Fibroblast of the aortic adventitia (primary cell): Measurements from ENCODE around the gene MYBPHL. TPM values are rescaled to one million over a fixed set of nuclear protein-coding genes. Genes with fewer than 3 reads are reported as not detected.

ENCODE experiments used
- DNase-seq: peaks from one replicate; pipeline ENCODE4 v3.0.0-alpha.2; 2010; ENCODE audit warnings: low read depth
- H3K4me3 ChIP-seq: 2 replicates; pipeline ENCODE4 v1.5.1; 2011; ENCODE audit warnings: low read depth, mild to moderate bottlenecking, control low read depth, low read length, moderate library complexity
- total RNA-seq: library from RNA; depleted of rRNA; stranded (reverse); fragments of >200 nt; gene quantifications from 2 replicates; pipeline ENCODE4 v1.2.3, GENCODE V29; 2012; ENCODE audit warnings: low replicate concordance
- TF ChIP-seq, protein P1 (sequence below): IDR thresholded peaks from 2 replicates; pipeline ENCODE4 v1.5.1; 2011; ENCODE audit warnings: mild to moderate bottlenecking, low read length, control low read depth, inconsistent platforms; ENCODE audit not compliant: insufficient read depth

The MYBPHL gene
- total RNA-seq, 1 donor: not detected

DNA sequence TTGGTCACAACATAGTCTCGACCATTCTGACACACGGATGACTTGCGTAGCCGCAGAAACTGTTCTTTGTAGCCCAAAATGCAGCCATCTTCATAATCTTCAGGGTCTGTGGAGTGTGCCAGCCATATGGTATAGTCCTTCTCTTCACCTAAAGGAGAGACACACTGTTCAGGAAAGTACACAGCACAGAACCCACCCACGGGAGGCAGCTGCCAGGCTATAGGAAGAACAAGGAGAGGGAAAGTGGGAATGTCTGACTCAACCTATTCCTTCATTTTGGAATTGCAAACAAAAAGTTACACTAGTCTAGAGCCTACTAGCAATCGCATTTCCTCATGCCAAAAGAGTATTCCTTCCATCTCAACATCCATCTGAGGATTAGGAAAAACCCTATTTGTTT lies 16.2 kb upstream of the MYBPHL start:
- DNase-seq: no peak
- no peak overlapping the region for H3K4me3 ChIP-seq
- TF ChIP-seq, protein P1, sequence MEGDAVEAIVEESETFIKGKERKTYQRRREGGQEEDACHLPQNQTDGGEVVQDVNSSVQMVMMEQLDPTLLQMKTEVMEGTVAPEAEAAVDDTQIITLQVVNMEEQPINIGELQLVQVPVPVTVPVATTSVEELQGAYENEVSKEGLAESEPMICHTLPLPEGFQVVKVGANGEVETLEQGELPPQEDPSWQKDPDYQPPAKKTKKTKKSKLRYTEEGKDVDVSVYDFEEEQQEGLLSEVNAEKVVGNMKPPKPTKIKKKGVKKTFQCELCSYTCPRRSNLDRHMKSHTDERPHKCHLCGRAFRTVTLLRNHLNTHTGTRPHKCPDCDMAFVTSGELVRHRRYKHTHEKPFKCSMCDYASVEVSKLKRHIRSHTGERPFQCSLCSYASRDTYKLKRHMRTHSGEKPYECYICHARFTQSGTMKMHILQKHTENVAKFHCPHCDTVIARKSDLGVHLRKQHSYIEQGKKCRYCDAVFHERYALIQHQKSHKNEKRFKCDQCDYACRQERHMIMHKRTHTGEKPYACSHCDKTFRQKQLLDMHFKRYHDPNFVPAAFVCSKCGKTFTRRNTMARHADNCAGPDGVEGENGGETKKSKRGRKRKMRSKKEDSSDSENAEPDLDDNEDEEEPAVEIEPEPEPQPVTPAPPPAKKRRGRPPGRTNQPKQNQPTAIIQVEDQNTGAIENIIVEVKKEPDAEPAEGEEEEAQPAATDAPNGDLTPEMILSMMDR: no peak

DNA sequence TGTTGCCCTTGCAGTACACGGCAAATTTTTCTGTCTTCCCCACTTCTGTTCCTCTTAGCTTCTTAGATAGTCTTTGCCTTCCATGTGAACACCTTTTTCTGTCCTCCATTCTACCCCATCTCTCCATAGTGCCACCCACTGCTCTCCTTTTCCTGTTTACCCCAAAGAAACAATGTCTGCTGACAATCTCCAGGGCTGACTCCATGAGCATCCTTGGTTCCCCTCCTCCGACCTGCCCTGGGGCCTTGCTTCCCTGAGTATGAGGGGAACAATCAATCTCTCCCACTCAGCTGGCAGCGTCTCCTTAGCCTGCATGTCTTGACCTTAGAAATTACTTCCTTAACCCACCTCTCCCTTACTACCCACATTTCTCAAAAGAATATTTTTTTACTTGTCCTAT lies 12.3 kb upstream of the MYBPHL start:
- no peak overlapping the region for H3K4me3 ChIP-seq
- TF ChIP-seq, protein P1: no peak
- no peak for DNase-seq

DNA sequence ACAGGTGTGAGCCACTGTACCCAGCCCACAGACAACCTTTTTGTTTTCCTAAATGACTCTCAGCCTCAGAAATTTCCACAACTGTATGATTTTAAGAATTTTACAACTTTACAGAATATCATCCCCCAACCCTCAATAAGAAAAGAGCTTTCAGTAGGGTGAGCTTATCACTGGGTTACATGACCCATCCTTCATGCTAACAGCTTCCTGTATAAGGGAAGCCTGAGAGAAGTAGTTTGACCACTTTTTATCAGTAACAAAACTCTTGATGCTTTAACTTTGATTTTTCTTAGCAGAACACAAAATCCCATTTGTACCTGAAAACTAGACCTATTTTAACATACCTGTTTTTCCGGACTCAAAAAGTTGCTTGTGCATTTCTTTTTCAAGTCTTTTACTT lies 9.7 kb upstream of the MYBPHL start:
- DNase-seq: no peak
- TF ChIP-seq, protein P1: no peak
- no peak overlapping the region for H3K4me3 ChIP-seq

DNA sequence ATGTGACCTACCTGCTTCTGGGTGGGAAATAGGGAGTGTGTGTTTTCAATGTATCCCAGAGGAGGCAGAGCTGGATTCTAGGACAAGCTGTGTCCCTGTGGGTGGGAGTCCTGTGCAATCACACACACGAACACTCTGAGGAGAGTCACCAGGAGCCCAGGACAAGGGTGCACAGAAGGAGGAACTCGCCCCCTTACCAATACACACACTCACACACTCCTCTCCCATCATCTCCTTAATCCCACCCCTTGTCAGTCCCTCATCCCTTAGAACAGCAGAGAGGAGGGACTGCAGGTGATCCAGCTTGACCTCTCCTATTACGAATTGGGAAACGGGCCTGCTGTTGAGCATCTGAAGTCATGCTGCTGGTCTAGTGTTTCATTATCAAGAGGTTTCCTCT lies 8.5 kb upstream of the MYBPHL start:
- TF ChIP-seq, protein P1: no peak
- DNase-seq: no peak
- H3K4me3 ChIP-seq: no peak overlapping the region

DNA sequence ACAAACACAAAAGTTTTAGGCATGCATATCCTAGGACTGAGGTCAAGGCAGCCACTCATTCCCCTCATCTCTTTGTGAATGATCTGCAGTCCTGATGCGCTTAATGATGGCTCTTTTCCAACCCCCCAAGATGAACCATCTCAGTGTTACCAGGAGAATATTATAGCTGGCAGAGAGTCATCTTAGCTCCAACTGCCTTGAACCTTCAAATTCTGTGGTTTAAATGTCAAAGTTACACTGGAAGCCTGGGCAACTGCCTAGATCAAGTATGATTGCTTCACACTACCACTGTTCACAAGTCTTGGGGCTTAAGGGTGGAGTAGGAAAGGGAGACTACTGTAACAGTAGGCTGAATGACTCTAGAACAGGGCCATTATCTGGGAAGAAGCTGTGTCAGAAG lies 8.0 kb upstream of the MYBPHL start:
- peak; percentile 4 for DNase-seq
- TF ChIP-seq, protein P1: no peak
- no peak overlapping the region for H3K4me3 ChIP-seq

DNA sequence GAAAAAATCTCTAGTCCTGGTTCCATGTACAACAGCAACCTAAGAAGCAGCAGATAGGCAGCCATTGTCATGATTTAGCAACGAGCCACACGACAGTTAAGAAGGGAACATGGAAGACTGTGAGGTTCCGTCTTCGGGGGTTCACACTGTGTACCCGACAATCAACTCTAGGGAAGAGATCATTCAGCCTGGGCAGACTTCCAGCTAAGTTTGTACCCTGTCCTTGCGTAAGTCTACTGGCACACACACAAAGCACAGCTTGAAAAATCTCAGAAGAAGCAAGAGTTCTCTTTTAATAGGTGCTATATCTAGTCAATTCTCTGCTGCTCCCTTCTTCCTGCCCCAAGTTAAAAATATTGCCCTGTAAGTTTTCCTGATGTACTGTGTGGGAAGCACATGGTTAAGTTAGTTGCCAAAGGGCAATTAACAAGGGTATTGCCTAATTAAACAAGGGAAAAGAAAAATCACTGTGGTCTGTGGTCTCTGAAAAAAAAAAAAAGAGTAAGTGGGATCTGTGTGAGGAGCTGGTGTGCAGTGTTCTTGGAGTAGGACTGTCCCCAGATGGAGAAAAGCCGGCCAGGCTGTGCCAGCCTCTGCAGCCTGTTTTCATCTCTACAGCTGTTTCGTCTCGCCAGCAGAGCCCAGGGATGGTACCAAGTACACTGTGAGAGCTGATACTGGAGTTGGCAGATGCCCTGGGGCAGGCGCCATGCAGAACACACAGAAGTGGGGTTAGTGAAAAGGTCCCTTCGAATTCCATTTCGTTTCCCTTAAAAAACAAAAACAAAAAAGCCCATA lies 6.4 kb upstream of the MYBPHL start:
- no peak for DNase-seq
- TF ChIP-seq, protein P1: no peak
- H3K4me3 ChIP-seq: no peak overlapping the region

DNA sequence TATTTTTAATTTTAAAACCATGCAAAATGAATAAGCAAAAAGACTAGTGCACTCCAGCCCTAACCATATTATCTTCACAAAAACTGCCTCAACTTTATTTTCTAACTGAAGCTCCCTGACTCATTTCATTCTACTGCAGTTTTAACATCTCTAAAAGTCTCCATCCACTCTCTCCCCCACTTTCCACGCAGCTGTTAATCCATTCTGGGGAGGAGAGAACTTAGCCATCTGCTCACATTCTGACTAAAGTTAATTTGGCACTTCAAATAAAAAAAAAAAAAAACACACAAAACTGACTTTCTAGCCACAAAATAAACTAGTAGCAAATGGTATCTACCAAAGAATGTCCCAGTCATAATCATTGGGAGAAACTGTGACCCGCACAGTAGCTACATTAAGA lies 5.4 kb upstream of the MYBPHL start:
- DNase-seq: no peak
- TF ChIP-seq, protein P1: no peak
- H3K4me3 ChIP-seq: no peak overlapping the region
